ENCODE results near the gene PAM.

PAM gene

GRCh38 chr5:102782217-102782872, 27.2 kb downstream of the PAM start:
- peak; percentile 34 for DNase-seq

- DNase-seq: no peak
These were observed 32.0 kb downstream of the PAM start for GRCh38 chr5:102787134-102787533.

- no peak for DNase-seq
These were observed 33.7 kb downstream of the PAM start for GRCh38 chr5:102788788-102789187.

- DNase-seq: no peak
These were observed 34.4 kb downstream of the PAM start for GRCh38 chr5:102789469-102789868.

GRCh38 chr5:102790748-102791147, 35.6 kb downstream of the PAM start:
- no peak for DNase-seq

- DNase-seq: peak; percentile 70
These were observed 37.6 kb downstream of the PAM start for GRCh38 chr5:102792705-102793104.

- DNase-seq: no peak
These were observed 38.9 kb downstream of the PAM start for GRCh38 chr5:102794047-102794446.

GRCh38 chr5:102794677-102795331, 39.7 kb downstream of the PAM start:
- DNase-seq: no peak

- no peak for DNase-seq
These were observed 40.4 kb downstream of the PAM start for GRCh38 chr5:102795526-102795925.

- DNase-seq: no peak
These were observed 40.9 kb downstream of the PAM start for GRCh38 chr5:102796009-102796408.

GRCh38 chr5:102796498-102796897, 41.4 kb downstream of the PAM start:
- DNase-seq: no peak

GRCh38 chr5:102797322-102797884, 42.3 kb downstream of the PAM start:
- DNase-seq: no peak

- DNase-seq: no peak
These were observed 43.1 kb downstream of the PAM start for GRCh38 chr5:102798104-102798785.

GRCh38 chr5:102799017-102799416, 43.9 kb downstream of the PAM start:
- DNase-seq: peak; percentile 54

- no peak for DNase-seq
These were observed 45.3 kb downstream of the PAM start for GRCh38 chr5:102800427-102800826.

GRCh38 chr5:102801371-102801770, 46.3 kb downstream of the PAM start:
- DNase-seq: no peak

- DNase-seq: no peak
These were observed 47.8 kb downstream of the PAM start for GRCh38 chr5:102802708-102803458.

- DNase-seq: peak; percentile 46
These were observed 52.9 kb downstream of the PAM start for GRCh38 chr5:102807878-102808502.

- DNase-seq: peak; percentile 48
These were observed 53.9 kb downstream of the PAM start for GRCh38 chr5:102809033-102809432.

- DNase-seq: peak; percentile 63
These were observed 56.9 kb downstream of the PAM start for GRCh38 chr5:102811972-102812371.

- DNase-seq: no peak
These were observed 58.6 kb downstream of the PAM start for GRCh38 chr5:102813740-102814139.

GRCh38 chr5:102815084-102815483, 60.0 kb downstream of the PAM start:
- no peak for DNase-seq

Measured in HCEC 1CT (cell line).